ENCODE data around the gene GOSR1. TPM values are rescaled to one million over a fixed set of nuclear protein-coding genes. Genes with fewer than 3 reads are reported as not detected.
"Not testable (repeated sequence)": the region's sequence is repeated elsewhere in the genome, so short reads cannot be mapped to it uniquely, and the experiment has no call there.

GOSR1 gene
- total RNA-seq, 2 experiments from 2014 or later, result 45.5 to 45.7 TPM

DNA sequence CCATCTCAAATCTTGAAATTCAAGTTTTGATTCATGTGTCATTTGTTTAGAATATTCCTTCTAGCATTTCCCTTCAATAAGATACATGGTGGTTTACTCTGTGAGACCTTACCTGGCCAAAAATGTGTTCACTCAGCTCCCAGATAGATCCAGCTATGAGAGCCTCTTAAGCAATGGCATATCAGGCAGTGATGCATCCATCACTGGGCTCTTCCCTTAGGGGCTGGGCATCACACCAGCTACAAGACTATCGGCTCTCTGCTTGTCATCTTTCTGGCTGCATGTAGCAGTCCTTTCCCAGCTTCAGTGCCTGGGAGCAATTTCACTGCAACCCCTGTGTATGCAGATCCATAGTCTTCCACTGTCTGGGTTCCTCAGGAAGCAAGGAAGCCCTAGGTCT lies 40.6 kb downstream of the GOSR1 start:
- POLR2A ChIA-PET, result no interaction called here
- no peak overlapping the region for H3K27ac Mint-ChIP-seq

GRCh38 chr17:30519166-30519565 lies 42.0 kb downstream of the GOSR1 start:
- peaks cover 49% of the 10 kb centered on the region for H3K36me3 Mint-ChIP-seq (ENCODE audit: low read depth)
- CTCF ChIA-PET, result no interaction called here

More for the DNA sequence above, 40.6 kb downstream of the GOSR1 start:
- Mint-ChIP-seq H3K27me3 (no peaks in the 10 kb centered on the region), H3K9me3 (no peaks in the 10 kb centered on the region), H3K36me3 (ENCODE audit: low read depth) (peaks cover 53% of the 10 kb centered on the region), H3K4me1 (peaks cover 4% of the 10 kb centered on the region), H3K4me3 (no peak overlapping the region)
- CTCF ChIA-PET, result no interaction called here
- no peak for DNase-seq

GRCh38 chr17:30519707-30520106 lies 42.5 kb downstream of the GOSR1 start:
- ChIA-PET POLR2A (no interaction called here), CTCF (no interaction called here)

More at GRCh38 chr17:30519166-30519565, 42.0 kb downstream of the GOSR1 start:
- no peak for DNase-seq
- H3K27me3 Mint-ChIP-seq, result no peaks in the 10 kb centered on the region
- H3K9me3 Mint-ChIP-seq, result no peaks in the 10 kb centered on the region
- H3K27ac Mint-ChIP-seq, result no peak overlapping the region
- POLR2A ChIA-PET, result no interaction called here
- no peak overlapping the region for H3K4me3 Mint-ChIP-seq
- peaks cover 4% of the 10 kb centered on the region for H3K4me1 Mint-ChIP-seq

DNA sequence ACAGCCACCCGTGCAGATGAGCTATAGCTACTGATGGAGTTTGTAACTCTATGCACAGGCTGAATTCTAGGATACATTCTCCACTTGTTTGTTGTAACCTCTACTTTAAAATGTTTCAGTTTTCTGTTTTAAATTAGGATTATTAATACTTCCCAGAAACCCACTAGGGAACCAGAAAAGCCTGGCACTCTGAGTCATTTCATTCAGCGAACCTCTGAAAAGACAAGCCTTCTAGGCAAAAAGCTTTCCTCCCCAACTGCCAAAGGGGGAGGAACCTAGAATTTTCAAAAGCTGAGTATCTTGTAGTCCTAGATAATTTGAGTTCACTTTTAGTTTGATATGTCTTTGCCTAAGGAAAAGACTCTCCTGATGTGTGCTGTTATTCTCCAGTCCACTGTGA lies 43.2 kb downstream of the GOSR1 start:
- POLR2A ChIA-PET, result no interaction called here
- no peak for DNase-seq
- no peaks in the 10 kb centered on the region for H3K9me3 Mint-ChIP-seq
- no peak overlapping the region for H3K27ac Mint-ChIP-seq
- CTCF ChIA-PET, result interaction anchor here (0.7 kb wide), 1 partner anchor 256 kb away, joined by 4 read pairs; no protein-coding TSS in a partner anchor
- peaks cover 4% of the 10 kb centered on the region for H3K4me1 Mint-ChIP-seq
- no peak overlapping the region for H3K4me3 Mint-ChIP-seq
- H3K36me3 Mint-ChIP-seq (ENCODE audit: low read depth), result peaks cover 44% of the 10 kb centered on the region
- H3K27me3 Mint-ChIP-seq, result no peaks in the 10 kb centered on the region

More at GRCh38 chr17:30519707-30520106, 42.5 kb downstream of the GOSR1 start:
- Mint-ChIP-seq H3K4me3 (no peak overlapping the region), H3K9me3 (no peaks in the 10 kb centered on the region), H3K4me1 (peaks cover 4% of the 10 kb centered on the region), H3K27ac (no peak overlapping the region), H3K36me3 (ENCODE audit: low read depth) (peaks cover 48% of the 10 kb centered on the region), H3K27me3 (no peaks in the 10 kb centered on the region)
- DNase-seq, result no peak

- CTCF ChIA-PET, result interaction anchor here (0.7 kb wide), 1 partner anchor 256 kb away, joined by 4 read pairs; no protein-coding TSS in a partner anchor
- Mint-ChIP-seq H3K27ac (no peak overlapping the region), H3K27me3 (no peaks in the 10 kb centered on the region), H3K36me3 (ENCODE audit: low read depth) (peaks cover 41% of the 10 kb centered on the region), H3K9me3 (no peaks in the 10 kb centered on the region), H3K4me1 (peaks cover 4% of the 10 kb centered on the region), H3K4me3 (no peak overlapping the region)
- DNase-seq, result no peak
- POLR2A ChIA-PET, result no interaction called here
Measured at GRCh38 chr17:30520882-30521281, 43.7 kb downstream of the GOSR1 start.

GRCh38 chr17:30521766-30522165 lies 44.6 kb downstream of the GOSR1 start:
- no peaks in the 10 kb centered on the region for H3K27me3 Mint-ChIP-seq
- CTCF ChIA-PET, result no interaction called here
- no peaks in the 10 kb centered on the region for H3K9me3 Mint-ChIP-seq

GRCh38 chr17:30523236-30523635 lies 46.0 kb downstream of the GOSR1 start:
- H3K27me3 Mint-ChIP-seq, H3K4me3 Mint-ChIP-seq, H3K9me3 Mint-ChIP-seq, DNase-seq, CTCF ChIA-PET, POLR2A ChIA-PET, H3K4me1 Mint-ChIP-seq, H3K27ac Mint-ChIP-seq: not testable (repeated sequence)
- H3K36me3 Mint-ChIP-seq (ENCODE audit: low read depth), result peaks cover 39% of the 10 kb centered on the region

More at GRCh38 chr17:30521766-30522165, 44.6 kb downstream of the GOSR1 start:
- Mint-ChIP-seq H3K27ac (no peak overlapping the region), H3K4me1 (peaks cover 4% of the 10 kb centered on the region), H3K4me3 (no peak overlapping the region), H3K36me3 (ENCODE audit: low read depth) (peaks cover 41% of the 10 kb centered on the region)
- POLR2A ChIA-PET, result no interaction called here
- no peak for DNase-seq

- CTCF ChIA-PET, result no interaction called here
- POLR2A ChIA-PET, result no interaction called here
- Mint-ChIP-seq H3K27me3 (no peaks in the 10 kb centered on the region), H3K9me3 (no peaks in the 10 kb centered on the region), H3K4me3 (no peak overlapping the region), H3K4me1 (peaks cover under 1% of the 10 kb centered on the region), H3K36me3 (ENCODE audit: low read depth) (peaks cover 35% of the 10 kb centered on the region), H3K27ac (no peak overlapping the region)
- no peak for DNase-seq
Measured at GRCh38 chr17:30524847-30525246, 47.6 kb downstream of the GOSR1 start.

DNA sequence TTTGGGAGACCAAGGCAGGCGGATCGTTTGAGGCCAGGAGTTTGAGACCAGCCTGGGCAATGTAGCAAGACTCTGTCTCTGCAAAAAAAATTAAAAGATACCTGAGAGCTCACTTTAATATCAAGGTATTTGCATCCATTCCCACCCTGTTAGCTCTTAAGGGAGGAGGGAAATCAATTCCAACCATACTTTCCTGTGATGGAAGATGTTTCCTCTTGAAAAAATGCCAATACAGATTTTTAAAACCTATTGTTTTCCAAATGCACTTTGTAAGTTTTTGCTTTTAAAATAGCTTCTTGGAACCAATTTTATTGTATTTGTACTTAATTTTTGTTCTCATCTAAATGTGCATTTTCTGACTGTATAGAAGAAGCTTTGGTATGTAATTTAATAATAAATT lies 49.2 kb downstream of the GOSR1 start:
- H3K4me1 Mint-ChIP-seq, result no peaks in the 10 kb centered on the region
- no peak overlapping the region for H3K4me3 Mint-ChIP-seq
- H3K27me3 Mint-ChIP-seq, result no peaks in the 10 kb centered on the region
- CTCF ChIA-PET, result interaction anchor here (0.7 kb wide), 1 partner anchor 86 kb away, joined by 3 read pairs; no protein-coding TSS in a partner anchor
- peaks cover 23% of the 10 kb centered on the region for H3K36me3 Mint-ChIP-seq (ENCODE audit: low read depth)
- no peaks in the 10 kb centered on the region for H3K9me3 Mint-ChIP-seq
- no peak for DNase-seq
- H3K27ac Mint-ChIP-seq, result no peak overlapping the region
- POLR2A ChIA-PET, result no interaction called here

DNA sequence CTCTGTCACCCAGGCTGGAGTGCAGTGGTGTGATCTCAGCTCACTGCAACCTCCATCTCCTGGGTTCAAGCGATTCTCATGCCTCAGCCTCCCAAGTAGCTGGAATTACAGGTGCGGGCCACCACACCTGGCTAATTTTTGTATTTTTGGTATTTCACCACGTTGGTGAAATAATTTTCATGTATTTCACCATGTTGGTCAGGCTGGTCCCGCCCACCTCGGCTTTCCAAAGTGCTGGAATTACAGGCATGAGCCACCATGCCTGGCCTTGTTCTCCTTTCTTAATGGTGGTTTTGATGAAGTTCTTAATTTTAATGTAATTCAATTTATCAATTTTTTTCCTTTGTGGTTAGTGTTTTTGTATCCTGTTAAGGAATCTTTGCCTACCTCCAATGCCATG lies 51.5 kb downstream of the GOSR1 start:
- H3K4me3 Mint-ChIP-seq; H3K4me1 Mint-ChIP-seq; H3K9me3 Mint-ChIP-seq; CTCF ChIA-PET; DNase-seq; H3K27me3 Mint-ChIP-seq; POLR2A ChIA-PET; H3K27ac Mint-ChIP-seq; H3K36me3 Mint-ChIP-seq (ENCODE audit: low read depth): not testable (repeated sequence)

- H3K27ac Mint-ChIP-seq, result no peak overlapping the region
- CTCF ChIA-PET, result no interaction called here
- no peaks in the 10 kb centered on the region for H3K9me3 Mint-ChIP-seq
- no peaks in the 10 kb centered on the region for H3K4me1 Mint-ChIP-seq
- H3K36me3 Mint-ChIP-seq (ENCODE audit: low read depth), result no peaks in the 10 kb centered on the region
- H3K27me3 Mint-ChIP-seq, result no peaks in the 10 kb centered on the region
- no peak overlapping the region for H3K4me3 Mint-ChIP-seq
- DNase-seq, result no peak
- POLR2A ChIA-PET, result no interaction called here
Measured at GRCh38 chr17:30530346-30531025, 53.3 kb downstream of the GOSR1 start.

GRCh38 chr17:30532871-30533270 lies 55.7 kb downstream of the GOSR1 start:
- no peak for DNase-seq
- H3K27ac Mint-ChIP-seq, result no peak overlapping the region
- H3K27me3 Mint-ChIP-seq, result no peaks in the 10 kb centered on the region
- ChIA-PET POLR2A (no interaction called here), CTCF (no interaction called here)
- H3K4me1 Mint-ChIP-seq, result no peaks in the 10 kb centered on the region
- H3K4me3 Mint-ChIP-seq, result no peak overlapping the region
- no peaks in the 10 kb centered on the region for H3K9me3 Mint-ChIP-seq
- H3K36me3 Mint-ChIP-seq (ENCODE audit: low read depth), result no peaks in the 10 kb centered on the region

- Mint-ChIP-seq H3K9me3 (no peaks in the 10 kb centered on the region), H3K4me1 (no peaks in the 10 kb centered on the region), H3K4me3 (no peak overlapping the region), H3K36me3 (ENCODE audit: low read depth) (no peaks in the 10 kb centered on the region), H3K27ac (no peak overlapping the region), H3K27me3 (no peaks in the 10 kb centered on the region)
- ChIA-PET CTCF (no interaction called here), POLR2A (interaction anchor here (1.4 kb wide), 1 partner anchor 10 kb away, joined by 3 read pairs; no protein-coding TSS in a partner anchor)
- no peak for DNase-seq
Measured at GRCh38 chr17:30534298-30534697, 57.1 kb downstream of the GOSR1 start.
